ENCODE data around the gene NDUFAF4. TPM values are rescaled to one million over a fixed set of nuclear protein-coding genes. Genes with fewer than 3 reads are reported as not detected.

The NDUFAF4 gene
- 7.1 and 11.4 TPM in 2 replicates for total RNA-seq

GRCh38 chr6:96897396-96898240 lies at the start of gene NDUFAF4:
Gene NDUFAF4, minus strand, starts transcription at chr6:96897891. Its CDS starts 90 bp downstream, at chr6:96897801.

Other genes with a start within 250 kb of the NDUFAF4 start
- gene GPR63, start 60.4 kb downstream of the NDUFAF4 start, total RNA-seq = 0.47 and 0.51 TPM in 2 replicates
- gene KLHL32, start 26.8 kb upstream of the NDUFAF4 start, total RNA-seq = not detected in 2 replicates

Data from pericardium fibroblast (primary cell).